Peyer's patch (tissue), 4 donors: Measurements from ENCODE around the gene ALG9. TPM values are rescaled to one million over a fixed set of nuclear protein-coding genes. Genes with fewer than 3 reads are reported as not detected.
A peak's percentile ranks its signal among the peaks of the same experiment; 100 is the strongest.

Experiments used
- DNase-seq, 3 donors: peaks; one replicate each; pipeline ENCODE4 v3.0.0-alpha.2; 2017 to 2019
- H3K27ac ChIP-seq, 4 donors: fragments of 200-600 bp; sonication (generic); one replicate each; pipeline ENCODE4 v1.5.1; 2016 to 2019
- H3K27me3 ChIP-seq, 2 donors: fragments of 200-600 bp; sonication (generic); one replicate each; pipeline ENCODE4 v1.5.1; 2019
- H3K36me3 ChIP-seq, 3 donors: fragments of 200-600 bp; sonication (generic); one replicate each; pipeline ENCODE4 v1.5.1; 2016 to 2019
- H3K4me1 ChIP-seq, 4 donors: fragments of 200-600 bp; sonication (generic); one replicate each; pipeline ENCODE4 v1.5.1; 2016 to 2019
- H3K4me3 ChIP-seq, 4 donors: fragments of 200-600 bp; sonication (generic); 1 replicate in 3 of 4; 2 replicates in 1 of 4; pipeline ENCODE4 v1.5.1; 2016 to 2019; ENCODE audit warnings: mild to moderate bottlenecking in 1 of 4
- H3K9me3 ChIP-seq, 4 donors: fragments of 200-600 bp; sonication (generic); one replicate each; pipeline ENCODE4 v1.5.1; 2016 to 2019; ENCODE audit warnings: mild to moderate bottlenecking in 1 of 4
- CTCF ChIP-seq, 6 experiments: fragments of 450-650 bp in 4 of 6; fragments of 200-600 bp in 2 of 6; sonication (generic) in 1 of 6; IDR thresholded peaks; one replicate each; pipeline ENCODE4 v1.5.1; 2017 to 2019; ENCODE audit warnings: antibody characterized with exemption in 6 of 6, mild to moderate bottlenecking in 3 of 6, moderate library complexity in 1 of 6
- POLR2A ChIP-seq, 2 donors: fragments of 450-650 bp; IDR thresholded peaks; one replicate each; pipeline ENCODE4 v1.5.1; 2017; ENCODE audit warnings: antibody characterized with exemption in 2 of 2, mild to moderate bottlenecking in 2 of 2, moderate library complexity in 2 of 2
- total RNA-seq, 4 donors: library from RNA; depleted of rRNA; stranded (reverse); fragments of >200 nt; gene quantifications; one replicate each; pipeline ENCODE4 v1.1.0, GENCODE V29; 2016

ALG9 gene
- total RNA-seq, 4 donors from 2014 or later: 14.0 to 32.4 (median 31.7) TPM

GRCh38 chr11:111910676-111911562 lies 39.5 kb upstream of the ALG9 start:
- no peak for TF ChIP-seq CTCF (IDR thresholded peaks at IDR 0.05)
- TF ChIP-seq POLR2A (IDR thresholded peaks at IDR 0.05): no peak
- DNase-seq: no peak
- peak overlapping the region in 2 of 4 donors; percentile 18 to 54 for H3K4me3 ChIP-seq
- H3K27me3 ChIP-seq: no peaks in the 10 kb centered on the region
- no peaks in the 10 kb centered on the region for H3K4me1 ChIP-seq
- no peaks in the 10 kb centered on the region for H3K36me3 ChIP-seq
- H3K27ac ChIP-seq: peak overlapping the region; percentile 25 to 89 (median 70)
- H3K9me3 ChIP-seq: no peaks in the 10 kb centered on the region

- Histone ChIP-seq H3K27ac (no peak overlapping the region), H3K36me3 (no peaks in the 10 kb centered on the region), H3K4me3 (peak overlapping the region in 1 of 4 donors; percentile 54), H3K4me1 (no peaks in the 10 kb centered on the region), H3K9me3 (no peaks in the 10 kb centered on the region), H3K27me3 (no peaks in the 10 kb centered on the region)
- TF ChIP-seq CTCF (IDR thresholded peaks at IDR 0.05) (no peak), POLR2A (IDR thresholded peaks at IDR 0.05) (no peak)
- DNase-seq: no peak
These were observed 38.0 kb upstream of the ALG9 start for GRCh38 chr11:111909378-111909777.

GRCh38 chr11:111908639-111909305 lies 37.4 kb upstream of the ALG9 start:
- no peak for DNase-seq
- Histone ChIP-seq H3K9me3 (no peaks in the 10 kb centered on the region), H3K4me3 (no peak overlapping the region), H3K27ac (no peak overlapping the region), H3K36me3 (no peaks in the 10 kb centered on the region), H3K4me1 (no peaks in the 10 kb centered on the region), H3K27me3 (no peaks in the 10 kb centered on the region)
- TF ChIP-seq CTCF (IDR thresholded peaks at IDR 0.05): no peak
- no peak for TF ChIP-seq POLR2A (IDR thresholded peaks at IDR 0.05)

- Histone ChIP-seq H3K4me3 (no peak overlapping the region), H3K27ac (no peak overlapping the region), H3K4me1 (no peaks in the 10 kb centered on the region), H3K9me3 (no peaks in the 10 kb centered on the region), H3K27me3 (no peaks in the 10 kb centered on the region), H3K36me3 (no peaks in the 10 kb centered on the region)
- no peak for DNase-seq
- TF ChIP-seq POLR2A (IDR thresholded peaks at IDR 0.05): no peak
- no peak for TF ChIP-seq CTCF (IDR thresholded peaks at IDR 0.05)
These were observed 35.3 kb upstream of the ALG9 start for GRCh38 chr11:111906680-111907079.

- H3K9me3 ChIP-seq: no peaks in the 10 kb centered on the region
- H3K27ac ChIP-seq: no peak overlapping the region
- TF ChIP-seq CTCF (IDR thresholded peaks at IDR 0.05) (no peak), POLR2A (IDR thresholded peaks at IDR 0.05) (no peak)
- no peak overlapping the region for H3K4me3 ChIP-seq
- no peaks in the 10 kb centered on the region for H3K27me3 ChIP-seq
- no peaks in the 10 kb centered on the region for H3K36me3 ChIP-seq
- DNase-seq: no peak
- no peaks in the 10 kb centered on the region for H3K4me1 ChIP-seq
These were observed 34.0 kb upstream of the ALG9 start for GRCh38 chr11:111905411-111905810.
